ENCODE results near the gene GALNT12. TPM values are rescaled to one million over a fixed set of nuclear protein-coding genes. Genes with fewer than 3 reads are reported as not detected.

Gene GALNT12
- total RNA-seq, 1 donor from 2014 or later: 1.7 TPM

GRCh38 chr9:98770717-98771116, 36.8 kb upstream of the GALNT12 start:
- H3K4me1 ChIP-seq (ENCODE audit: insufficient read depth, low read length): no peaks in the 10 kb centered on the region
- H3K9me3 ChIP-seq (ENCODE audit: insufficient read depth, low read depth, low read length): no peaks in the 10 kb centered on the region
- H3K4me1 Mint-ChIP-seq (ENCODE audit: low read depth, unreplicated experiment): peaks cover 3% of the 10 kb centered on the region
- H3K27ac ChIP-seq (ENCODE audit: low read depth, low read length): no peak overlapping the region
- FAIRE-seq (no peak), DNase-seq (ENCODE audit: low read depth) (no peak)
- no peak for TF ChIP-seq CTCF (IDR thresholded peaks at IDR 0.05; ENCODE audit: insufficient read depth, low read depth, low read length)
- TF ChIP-seq EZH2 (IDR thresholded peaks at IDR 0.05; ENCODE audit: insufficient read depth, low read length): no peak
- H3K4me3 ChIP-seq (ENCODE audit: insufficient read depth, low read depth, low read length): no peak overlapping the region
- H3K27me3 ChIP-seq (ENCODE audit: insufficient read depth, low read length): no peaks in the 10 kb centered on the region
- H3K27me3 Mint-ChIP-seq (ENCODE audit: low read depth, unreplicated experiment): peaks cover 3% of the 10 kb centered on the region
- H3K36me3 ChIP-seq (ENCODE audit: insufficient read depth, low read length): peaks cover 3% of the 10 kb centered on the region
- peaks cover 2% of the 10 kb centered on the region for H3K9me3 Mint-ChIP-seq (ENCODE audit: unreplicated experiment)
- peaks cover 43% of the 10 kb centered on the region for H3K36me3 Mint-ChIP-seq (ENCODE audit: low read depth, unreplicated experiment)
- H4K20me1 ChIP-seq (ENCODE audit: insufficient read depth, low read length): no peaks in the 10 kb centered on the region
- no peak overlapping the region for H3K27ac Mint-ChIP-seq (ENCODE audit: unreplicated experiment)
- no peak overlapping the region for H3K9ac ChIP-seq (ENCODE audit: low read length)
- H3K4me3 Mint-ChIP-seq (ENCODE audit: unreplicated experiment): no peak overlapping the region
- H3K79me2 ChIP-seq (ENCODE audit: insufficient read depth, low read length): no peaks in the 10 kb centered on the region
- H3K4me2 ChIP-seq (ENCODE audit: low read length): no peak overlapping the region
- H2AFZ ChIP-seq (ENCODE audit: low read depth, low read length): no peak overlapping the region

- Mint-ChIP-seq H3K27me3 (ENCODE audit: low read depth, unreplicated experiment) (peaks cover 3% of the 10 kb centered on the region), H3K4me3 (ENCODE audit: unreplicated experiment) (no peak overlapping the region), H3K36me3 (ENCODE audit: low read depth, unreplicated experiment) (peaks cover 43% of the 10 kb centered on the region), H3K27ac (ENCODE audit: unreplicated experiment) (no peak overlapping the region), H3K9me3 (ENCODE audit: unreplicated experiment) (peaks cover 2% of the 10 kb centered on the region), H3K4me1 (ENCODE audit: low read depth, unreplicated experiment) (peaks cover 3% of the 10 kb centered on the region)
- Histone ChIP-seq H3K9ac (ENCODE audit: low read length) (no peak overlapping the region), H3K79me2 (ENCODE audit: insufficient read depth, low read length) (no peaks in the 10 kb centered on the region), H3K4me3 (ENCODE audit: insufficient read depth, low read depth, low read length) (no peak overlapping the region), H3K4me1 (ENCODE audit: insufficient read depth, low read length) (no peaks in the 10 kb centered on the region), H3K9me3 (ENCODE audit: insufficient read depth, low read depth, low read length) (no peaks in the 10 kb centered on the region), H2AFZ (ENCODE audit: low read depth, low read length) (no peak overlapping the region), H3K36me3 (ENCODE audit: insufficient read depth, low read length) (peaks cover 3% of the 10 kb centered on the region), H3K27me3 (ENCODE audit: insufficient read depth, low read length) (no peaks in the 10 kb centered on the region), H4K20me1 (ENCODE audit: insufficient read depth, low read length) (peaks cover 3% of the 10 kb centered on the region), H3K4me2 (ENCODE audit: low read length) (no peak overlapping the region), H3K27ac (ENCODE audit: low read depth, low read length) (no peak overlapping the region)
- TF ChIP-seq CTCF (IDR thresholded peaks at IDR 0.05; ENCODE audit: insufficient read depth, low read depth, low read length): no peak
- no peak for TF ChIP-seq EZH2 (IDR thresholded peaks at IDR 0.05; ENCODE audit: insufficient read depth, low read length)
- DNase-seq (ENCODE audit: low read depth) (no peak), FAIRE-seq (no peak)
Measured at GRCh38 chr9:98771209-98771874, 36.1 kb upstream of the GALNT12 start.
